Esophagus muscularis mucosa (tissue), 4 donors: ENCODE measurements around the gene PAK4. TPM values are rescaled to one million over a fixed set of nuclear protein-coding genes. Genes with fewer than 3 reads are reported as not detected.

Experiments used
- DNase-seq: peaks from one replicate; pipeline ENCODE4 v3.0.0-alpha.2; 2017; ENCODE audit errors: extremely low spot score
- H3K27ac ChIP-seq, 4 donors: fragments of 200-600 bp; sonication (generic); replicated peaks in 1 of 4; 1 replicate in 3 of 4; 2 replicates in 1 of 4; pipeline ENCODE4 v1.5.1; 2016 to 2019; ENCODE audit warnings: mild to moderate bottlenecking in 1 of 4
- H3K27me3 ChIP-seq, 4 donors: fragments of 200-600 bp; sonication (generic); one replicate each; pipeline versions ENCODE4 v1.5.1 to v1.6.0; 2016 to 2019
- H3K36me3 ChIP-seq, 4 donors: fragments of 200-600 bp; sonication (generic); one replicate each; pipeline ENCODE4 v1.5.1; 2016 to 2019
- H3K4me1 ChIP-seq, 4 donors: fragments of 200-600 bp; sonication (generic); one replicate each; pipeline ENCODE4 v1.5.1; 2016 to 2019
- H3K4me3 ChIP-seq, 4 donors: fragments of 200-600 bp; sonication (generic); 1 replicate in 2 of 4; 2 replicates in 2 of 4; pipeline ENCODE4 v1.5.1; 2016 to 2019; ENCODE audit warnings: mild to moderate bottlenecking in 4 of 4, moderate library complexity in 1 of 4
- H3K9me3 ChIP-seq, 4 donors: fragments of 200-600 bp; sonication (generic); 1 replicate in 3 of 4; 2 replicates in 1 of 4; pipeline ENCODE4 v1.5.1; 2016 to 2019
- EP300 ChIP-seq: sonication (generic); formaldehyde crosslinking; IDR thresholded peaks from one replicate; pipeline ENCODE4 v1.6.1; 2017; ENCODE audit warnings: antibody characterized with exemption
- POLR2A ChIP-seq: fragments of 450-650 bp; IDR thresholded peaks from one replicate; pipeline ENCODE4 v1.6.1; 2017; ENCODE audit warnings: antibody characterized with exemption, moderate library complexity, mild to moderate bottlenecking, low read depth
- POLR2AphosphoS5 ChIP-seq, 2 donors: sonication (generic); formaldehyde crosslinking; IDR thresholded peaks; one replicate each; pipeline ENCODE4 v1.6.1; 2017; ENCODE audit warnings: antibody characterized with exemption in 2 of 2
- WGBS: methylation state at CpG from one replicate; pipeline ENCODE4 v1.1.5; 2018; 5-methylcytosine and 5-hydroxymethylcytosine counted together
- intact Hi-C: fragments of 100-400 bp; cut with DNase I; formaldehyde crosslinking; loops from one replicate; pipeline ENCODE4 v1.15.1; 2023
- total RNA-seq, 4 donors: library from RNA; depleted of rRNA; stranded (reverse); fragments of >200 nt; gene quantifications; one replicate each; pipeline versions ENCODE4 v1.1.0 to v1.2.1, GENCODE V29; 2016
- TF ChIP-seq, protein P1 (sequence below), 3 experiments: fragments of 200-600 bp in 2 of 3; fragments of 450-650 bp in 1 of 3; sonication (generic) in 2 of 3; IDR thresholded peaks; one replicate each; pipeline ENCODE4 v1.5.1; 2017 to 2019; ENCODE audit warnings: antibody characterized with exemption in 3 of 3, mild to moderate bottlenecking in 2 of 3, moderate library complexity in 1 of 3

PAK4 gene
- total RNA-seq, 4 donors from 2014 or later = 8.3 to 18.4 (median 11.0) TPM

DNA sequence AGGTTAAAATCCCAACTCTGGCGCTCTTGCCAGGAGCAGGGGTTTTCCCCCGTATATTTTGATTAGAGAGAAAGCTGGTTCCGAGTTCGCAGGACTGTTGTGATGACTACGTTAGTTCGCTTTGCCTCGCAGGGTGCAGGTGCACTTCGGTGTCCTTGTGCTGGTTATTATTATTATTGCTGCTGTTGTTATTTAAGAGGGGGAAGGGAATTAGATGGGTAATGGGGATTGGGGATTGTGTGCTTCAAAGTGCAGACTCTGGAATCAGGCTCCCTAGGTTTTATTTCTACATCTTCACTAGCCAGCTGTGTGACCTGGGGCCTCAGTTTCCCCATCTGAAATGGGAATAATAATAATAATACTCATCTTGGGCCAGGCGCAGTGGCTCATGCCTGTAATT lies 26.2 kb upstream of the PAK4 start:
- no peaks in the 10 kb centered on the region for H3K9me3 ChIP-seq
- peaks cover 0 to 80% (median 4%) of the 10 kb centered on the region in 4 donors for H3K27me3 ChIP-seq
- DNase-seq = no peak
- intact Hi-C loops = no loop called here
- no peak overlapping the region for H3K4me3 ChIP-seq
- no peaks in the 10 kb centered on the region for H3K36me3 ChIP-seq
- WGBS = 44% methylated on average over 9 of the region's 9 CpGs
- TF ChIP-seq POLR2A = no peak
- no peak for TF ChIP-seq POLR2AphosphoS5 (IDR thresholded peaks at IDR 0.05)
- peaks cover 0 to 6% (median 3%) of the 10 kb centered on the region in 4 donors for H3K4me1 ChIP-seq
- H3K27ac ChIP-seq = no peak overlapping the region

DNA sequence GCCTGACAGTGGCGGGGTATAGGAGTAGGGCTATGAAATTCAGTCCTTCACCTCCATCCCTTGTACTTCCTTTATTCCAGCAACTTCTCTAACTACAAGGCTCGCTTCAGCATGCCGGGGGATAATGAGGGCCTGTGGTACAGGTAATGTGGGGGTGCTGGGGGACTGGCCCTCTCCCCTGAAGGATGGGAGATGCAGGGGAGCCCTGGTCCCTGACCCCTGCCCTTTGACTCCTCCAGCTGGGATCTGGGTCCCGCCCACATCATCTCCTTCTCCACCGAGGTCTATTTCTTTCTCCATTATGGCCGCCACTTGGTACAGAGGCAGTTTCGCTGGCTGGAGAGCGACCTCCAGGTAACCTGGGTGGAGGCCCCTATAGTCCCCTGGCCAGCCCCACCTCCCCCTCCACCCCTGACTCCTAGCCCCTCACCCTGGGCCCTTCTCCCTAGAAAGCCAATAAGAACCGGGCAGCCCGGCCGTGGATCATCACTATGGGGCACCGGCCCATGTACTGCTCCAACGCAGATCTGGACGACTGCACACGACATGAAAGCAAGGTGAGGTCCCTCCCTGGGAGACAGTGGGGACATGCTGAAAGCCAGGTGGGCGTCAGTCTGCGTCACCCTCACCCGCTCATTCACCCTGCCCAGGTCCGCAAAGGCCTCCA lies 25.0 kb upstream of the PAK4 start:
- Histone ChIP-seq H3K36me3 (no peaks in the 10 kb centered on the region), H3K27ac (no peak overlapping the region), H3K9me3 (no peaks in the 10 kb centered on the region), H3K4me3 (no peak overlapping the region), H3K4me1 (peaks cover 0 to 6% (median 3%) of the 10 kb centered on the region in 4 donors), H3K27me3 (peaks cover 0 to 75% (median 4%) of the 10 kb centered on the region in 4 donors)
- DNase-seq = no peak
- intact Hi-C loops = no loop called here
- TF ChIP-seq POLR2AphosphoS5 (IDR thresholded peaks at IDR 0.05) (no peak), POLR2A (no peak), EP300 (no peak)
- TF ChIP-seq, protein P1, sequence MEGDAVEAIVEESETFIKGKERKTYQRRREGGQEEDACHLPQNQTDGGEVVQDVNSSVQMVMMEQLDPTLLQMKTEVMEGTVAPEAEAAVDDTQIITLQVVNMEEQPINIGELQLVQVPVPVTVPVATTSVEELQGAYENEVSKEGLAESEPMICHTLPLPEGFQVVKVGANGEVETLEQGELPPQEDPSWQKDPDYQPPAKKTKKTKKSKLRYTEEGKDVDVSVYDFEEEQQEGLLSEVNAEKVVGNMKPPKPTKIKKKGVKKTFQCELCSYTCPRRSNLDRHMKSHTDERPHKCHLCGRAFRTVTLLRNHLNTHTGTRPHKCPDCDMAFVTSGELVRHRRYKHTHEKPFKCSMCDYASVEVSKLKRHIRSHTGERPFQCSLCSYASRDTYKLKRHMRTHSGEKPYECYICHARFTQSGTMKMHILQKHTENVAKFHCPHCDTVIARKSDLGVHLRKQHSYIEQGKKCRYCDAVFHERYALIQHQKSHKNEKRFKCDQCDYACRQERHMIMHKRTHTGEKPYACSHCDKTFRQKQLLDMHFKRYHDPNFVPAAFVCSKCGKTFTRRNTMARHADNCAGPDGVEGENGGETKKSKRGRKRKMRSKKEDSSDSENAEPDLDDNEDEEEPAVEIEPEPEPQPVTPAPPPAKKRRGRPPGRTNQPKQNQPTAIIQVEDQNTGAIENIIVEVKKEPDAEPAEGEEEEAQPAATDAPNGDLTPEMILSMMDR (IDR thresholded peaks at IDR 0.05) = no peak
- WGBS = 87% methylated on average over 19 of the region's 19 CpGs

DNA sequence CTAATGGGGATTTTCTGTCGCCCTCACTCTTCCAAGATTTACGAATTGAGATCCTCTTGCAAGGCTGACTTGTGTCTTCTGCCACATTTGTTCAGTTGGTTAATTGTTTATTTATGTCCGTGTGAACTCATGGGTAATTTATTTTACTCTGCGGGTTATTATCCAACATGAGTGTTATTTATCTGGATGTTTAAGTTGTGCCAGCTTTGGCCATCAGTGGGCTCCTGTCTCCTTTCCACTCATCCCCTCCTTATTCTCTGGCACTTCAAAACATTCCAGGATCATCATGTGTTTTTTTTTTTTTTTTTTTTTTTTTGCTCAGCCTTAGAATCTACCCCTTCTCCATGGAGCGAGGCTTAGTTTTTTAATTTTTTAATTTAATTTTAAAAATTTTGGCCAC lies 22.4 kb upstream of the PAK4 start:
- TF ChIP-seq, protein P1 (IDR thresholded peaks at IDR 0.05) = no peak
- no peak for TF ChIP-seq POLR2A
- no peak for TF ChIP-seq EP300
- TF ChIP-seq POLR2AphosphoS5 (IDR thresholded peaks at IDR 0.05) = no peak
- no peak for DNase-seq
- Histone ChIP-seq H3K9me3 (no peaks in the 10 kb centered on the region), H3K4me3 (no peak overlapping the region), H3K27ac (no peak overlapping the region), H3K4me1 (peaks cover 0 to 6% (median 3%) of the 10 kb centered on the region in 4 donors), H3K27me3 (peaks cover 0 to 70% (median 4%) of the 10 kb centered on the region in 4 donors), H3K36me3 (no peaks in the 10 kb centered on the region)
- 50% methylated on average over 5 of the region's 5 CpGs for WGBS
- intact Hi-C loops = no loop called here

GRCh38 chr19:39104186-39104596 lies 21.4 kb upstream of the PAK4 start:
- WGBS = 73% methylated on average over 5 of the region's 5 CpGs
- Histone ChIP-seq H3K4me3 (no peak overlapping the region), H3K4me1 (no peaks in the 10 kb centered on the region), H3K27ac (no peak overlapping the region), H3K27me3 (peaks cover 0 to 70% (median 0%) of the 10 kb centered on the region in 4 donors), H3K9me3 (no peaks in the 10 kb centered on the region), H3K36me3 (no peaks in the 10 kb centered on the region)
- intact Hi-C loops = no loop called here
- TF ChIP-seq, protein P1 (IDR thresholded peaks at IDR 0.05) = no peak
- TF ChIP-seq POLR2AphosphoS5 (IDR thresholded peaks at IDR 0.05) = no peak
- TF ChIP-seq POLR2A = no peak
- no peak for TF ChIP-seq EP300
- no peak for DNase-seq

DNA sequence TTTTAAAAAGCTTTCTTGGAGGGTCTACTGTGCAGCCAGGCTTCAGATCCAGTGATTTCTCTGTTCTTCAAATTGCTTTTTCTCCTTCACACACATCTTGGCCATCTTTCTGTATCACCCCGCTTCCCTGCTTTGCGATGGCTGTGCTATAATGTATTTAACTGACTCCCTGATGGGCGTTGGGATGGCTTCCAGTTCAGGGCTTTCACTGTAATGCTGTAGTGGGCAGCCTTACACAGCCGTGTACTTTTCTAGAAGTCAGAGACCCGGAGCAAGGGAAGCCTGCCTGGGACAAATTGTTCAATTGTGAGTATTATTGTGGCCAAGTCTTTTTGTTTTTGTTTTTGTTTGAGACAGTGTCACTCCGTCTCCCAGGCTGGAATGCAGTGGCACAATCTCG lies 19.4 kb upstream of the PAK4 start:
- H3K36me3 ChIP-seq = no peaks in the 10 kb centered on the region
- 54% methylated on average over 7 of the region's 7 CpGs for WGBS
- no peak overlapping the region for H3K4me3 ChIP-seq
- no peaks in the 10 kb centered on the region for H3K4me1 ChIP-seq
- H3K9me3 ChIP-seq = no peaks in the 10 kb centered on the region
- H3K27ac ChIP-seq = no peak overlapping the region
- H3K27me3 ChIP-seq = peaks cover 0 to 68% (median 0%) of the 10 kb centered on the region in 4 donors
- DNase-seq = no peak
- intact Hi-C loops = no loop called here
- TF ChIP-seq POLR2AphosphoS5 (IDR thresholded peaks at IDR 0.05) = no peak
- TF ChIP-seq EP300 = no peak
- TF ChIP-seq, protein P1 (IDR thresholded peaks at IDR 0.05) = no peak
- TF ChIP-seq POLR2A = no peak
